NCI-H128 (cell line): ENCODE data around the gene TIRAP.
"Not testable (repeated sequence)": the region's sequence is repeated elsewhere in the genome, so short reads cannot be mapped to it uniquely, and the experiment has no call there.

Source experiments
- DNase-seq: peaks from one replicate; lab custom pipeline; 2025; ENCODE audit not compliant: unreplicated experiment; lab: John Stamatoyannopoulos, UW

The TIRAP gene

DNA sequence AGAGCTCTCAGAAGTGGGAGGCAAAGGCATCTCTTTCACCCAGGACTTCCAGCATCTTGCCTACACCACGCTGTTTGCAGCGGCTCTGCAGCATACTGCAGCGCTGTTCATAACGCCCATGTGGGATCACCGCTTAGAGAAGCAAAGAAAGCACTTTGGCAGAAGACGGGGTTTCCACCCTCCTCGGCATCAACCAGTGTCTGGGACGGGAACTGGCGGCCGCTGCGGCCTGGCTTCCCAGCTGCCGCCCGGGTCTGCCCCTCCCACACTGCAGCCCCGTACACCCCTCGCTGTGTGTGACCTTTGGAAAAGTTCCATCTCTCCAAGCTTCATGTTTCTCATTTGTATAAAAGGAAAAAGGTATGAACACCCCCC is 545 bp upstream of the TIRAP start:
- DNase-seq: no peak

DNA sequence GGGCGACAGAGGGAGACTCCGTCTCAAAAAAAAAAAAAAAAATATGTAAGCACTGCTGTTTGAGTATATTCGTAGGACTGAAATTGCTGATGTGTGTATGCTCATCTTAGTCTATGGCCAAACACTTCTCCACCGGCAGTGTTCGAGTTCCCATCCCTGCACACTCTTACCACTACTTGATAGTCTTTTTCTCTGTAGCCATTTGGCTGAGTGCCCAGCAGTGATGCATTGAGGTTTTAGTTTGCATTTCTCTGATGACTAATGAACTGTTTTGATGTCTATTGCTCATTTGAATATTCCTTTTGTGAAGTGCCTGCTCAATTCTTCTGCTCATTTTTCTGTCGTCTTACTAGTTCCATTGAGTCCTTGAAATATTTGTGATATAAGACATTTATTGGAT is 1.9 kb downstream of the TIRAP start:
- DNase-seq: peak; percentile 60

DNA sequence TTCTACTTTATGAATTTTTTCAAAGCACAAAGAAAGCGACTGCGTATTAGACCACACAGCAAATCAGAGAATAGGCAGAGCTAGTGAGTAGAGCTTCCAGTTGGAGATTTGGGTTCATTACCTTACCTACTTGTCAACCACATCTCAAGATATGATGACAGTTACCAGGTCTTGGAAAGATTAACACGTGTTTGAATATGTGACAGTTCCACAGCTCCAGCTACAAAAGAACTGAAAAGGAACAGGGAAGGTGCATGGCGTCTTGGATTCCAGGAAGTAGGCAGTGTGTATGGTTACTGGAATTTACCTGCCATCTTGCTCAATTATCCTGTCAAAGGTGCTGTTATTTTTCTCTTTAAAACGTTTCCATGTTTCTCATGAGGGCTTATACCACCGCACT is 5.3 kb downstream of the TIRAP start:
- no peak for DNase-seq

DNA sequence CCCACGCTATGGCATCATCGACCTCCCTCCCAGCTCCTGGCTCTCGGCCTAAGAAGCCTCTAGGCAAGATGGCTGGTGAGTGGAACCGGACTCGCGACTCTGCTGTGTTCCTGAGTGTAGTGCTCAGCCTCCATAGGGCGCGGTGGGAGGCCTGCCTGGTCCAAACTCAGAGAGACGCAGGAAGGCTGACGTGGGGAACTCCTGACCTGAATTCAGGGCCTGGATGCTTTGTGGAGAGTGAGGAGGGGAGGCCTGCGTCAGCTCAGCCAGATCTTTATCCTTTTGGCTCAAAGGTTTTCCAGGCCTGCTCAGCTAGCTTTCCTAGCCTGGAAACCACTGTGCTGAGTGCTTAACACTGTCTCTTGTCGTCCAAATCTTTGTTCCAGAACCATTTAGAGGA is 8.0 kb downstream of the TIRAP start:
- no peak for DNase-seq

DNA sequence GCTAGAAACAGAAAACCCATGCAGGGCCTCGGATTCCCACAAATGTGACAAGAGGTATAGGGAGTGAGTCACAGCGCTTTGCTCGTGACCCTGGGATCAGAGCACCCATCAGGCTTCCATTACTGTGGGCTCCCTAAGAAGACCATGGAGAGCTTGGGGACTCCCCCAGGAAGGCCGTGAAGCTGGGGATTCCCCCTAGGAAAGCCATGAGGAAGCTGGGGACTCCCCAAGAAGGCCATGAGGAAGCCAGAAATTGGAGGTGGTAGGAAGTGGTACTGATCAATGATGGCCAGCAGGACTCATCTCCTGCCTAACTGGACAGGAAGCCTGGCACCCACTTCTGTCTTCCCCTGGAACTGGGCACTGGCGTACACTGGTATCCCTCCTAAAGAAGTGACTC is 10.8 kb downstream of the TIRAP start:
- no peak for DNase-seq

DNA sequence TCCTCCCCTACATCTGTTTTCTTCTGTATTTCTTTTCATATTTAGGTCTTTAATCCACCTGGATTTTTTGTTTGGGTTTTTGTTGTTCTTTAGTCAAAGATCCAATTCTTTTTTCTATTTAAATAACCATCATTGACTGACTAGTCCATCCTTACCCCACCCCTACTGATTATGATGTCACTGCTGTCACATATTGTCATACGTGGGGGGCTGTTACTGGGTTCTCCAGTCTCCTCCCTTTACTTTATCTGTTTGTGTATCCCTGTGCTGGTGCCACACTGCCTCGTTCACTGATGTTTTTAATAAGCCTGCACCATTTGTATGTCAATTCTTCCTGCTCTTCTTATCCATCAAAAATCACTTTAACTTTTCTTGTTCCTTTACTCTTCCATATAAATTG is 14.1 kb downstream of the TIRAP start:
- no peak for DNase-seq

DNA sequence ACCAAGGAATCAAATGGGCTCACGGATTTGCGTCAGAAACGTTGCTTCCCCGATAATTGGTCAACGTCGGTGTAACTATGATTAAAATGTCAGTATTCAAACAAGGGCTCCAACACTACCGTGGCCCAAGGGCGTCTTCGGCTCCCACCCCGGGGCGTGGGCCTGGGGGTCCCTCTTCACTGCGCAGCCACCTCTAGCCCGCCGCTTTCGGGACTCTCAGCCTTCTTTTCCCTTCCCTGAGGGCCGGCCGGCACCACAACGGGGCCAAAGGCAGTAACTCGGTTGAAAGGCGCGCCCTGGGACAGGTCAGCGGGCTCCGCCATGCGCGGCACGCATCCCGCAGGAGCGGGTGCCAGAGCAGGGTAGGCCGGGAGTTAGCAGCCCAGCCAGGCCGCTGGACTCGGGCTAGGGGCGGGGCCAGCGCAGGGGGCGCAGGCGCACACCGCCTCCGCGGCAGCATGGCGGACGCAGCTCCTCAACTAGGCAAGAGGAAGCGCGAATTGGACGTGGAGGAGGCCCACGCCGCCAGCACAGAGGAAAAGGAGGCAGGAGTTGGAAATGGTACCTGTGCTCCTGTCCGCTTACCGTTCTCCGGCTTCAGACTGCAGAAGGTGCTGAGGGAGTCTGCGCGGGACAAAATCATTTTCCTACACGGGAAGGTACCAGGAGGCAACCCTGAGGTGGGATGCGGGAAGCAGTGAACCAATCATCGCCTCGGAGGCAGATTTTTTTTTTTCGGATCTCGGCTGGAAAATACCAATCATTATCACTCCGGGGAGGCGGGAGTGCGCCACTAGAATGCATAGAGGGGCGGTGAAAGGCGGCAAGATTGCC is 20.9 kb downstream of the TIRAP start, which contains the start of gene DCPS:
Gene DCPS, plus strand, starts transcription at position 438 of the 834 bp plus-strand sequence. Its CDS starts 21 bp downstream, at position 459.
- peak; percentile 71 for DNase-seq

DNA sequence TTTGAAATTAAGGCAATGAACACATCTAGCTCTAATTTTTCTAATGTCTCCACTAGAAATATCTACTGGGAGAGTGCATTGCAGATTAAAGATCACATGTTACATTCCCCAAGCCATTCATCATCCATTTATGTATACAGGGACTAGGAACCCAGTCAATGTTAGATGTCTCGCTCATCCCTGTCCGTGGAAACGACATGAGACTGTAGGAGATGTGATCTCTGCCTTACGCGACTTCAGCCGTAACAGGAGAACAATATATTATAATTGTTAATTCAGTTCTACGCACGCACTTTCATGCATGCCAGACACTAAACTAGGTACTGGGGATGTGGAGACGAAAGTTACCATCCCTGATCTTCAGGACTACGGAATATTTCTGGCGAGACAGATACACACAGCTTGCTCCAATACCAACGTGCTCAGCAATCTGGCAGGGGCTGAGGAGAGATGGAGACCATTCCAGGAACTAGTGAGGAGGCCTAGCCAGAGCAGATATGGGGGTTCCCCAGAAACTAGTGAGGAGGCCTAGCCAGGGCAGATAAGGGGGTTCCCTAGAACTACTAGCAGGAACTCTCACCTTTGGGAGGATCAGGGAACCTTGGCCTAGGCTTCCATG is 21.7 kb downstream of the TIRAP start:
- peak; percentile 48 for DNase-seq

DNA sequence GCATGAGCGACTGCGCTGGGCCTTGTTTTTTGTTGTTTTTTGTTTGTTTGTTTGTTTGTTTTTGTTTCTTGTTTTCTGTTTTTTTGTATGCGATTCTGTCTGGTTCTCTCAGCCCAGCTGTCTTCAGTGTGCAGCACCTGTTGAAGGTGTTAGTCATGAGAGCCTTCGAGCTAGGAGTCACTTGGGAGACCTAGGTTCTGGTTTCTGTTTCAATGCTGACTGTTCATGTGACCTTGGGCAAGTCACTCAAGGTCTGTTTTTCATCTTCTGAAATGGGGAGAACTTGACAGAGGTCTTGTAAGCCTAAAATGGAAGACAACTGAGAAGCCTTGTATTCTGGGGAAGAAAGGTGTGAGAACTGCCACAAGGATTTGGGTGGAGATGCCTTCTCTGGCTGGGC is 22.8 kb downstream of the TIRAP start:
- DNase-seq: no peak

DNA sequence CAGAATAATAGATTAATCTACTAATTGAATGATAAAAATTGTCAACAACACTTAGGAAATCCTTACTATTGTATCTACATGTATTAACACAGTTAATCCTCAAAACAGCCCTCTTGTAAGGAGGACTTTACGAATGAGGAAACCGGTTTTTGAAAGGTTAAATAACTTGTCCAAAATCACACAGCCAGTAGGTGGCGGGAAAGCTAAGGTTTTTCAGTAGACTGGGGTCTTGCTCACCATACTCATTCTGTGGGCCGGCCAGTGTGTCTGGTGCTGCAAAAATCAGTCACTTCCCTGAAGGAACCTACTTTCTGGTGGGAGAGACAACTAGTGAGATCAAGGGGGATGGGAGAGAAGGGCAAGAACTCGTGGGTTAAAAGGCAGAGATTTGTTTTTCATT is 24.8 kb downstream of the TIRAP start:
- DNase-seq: no peak

DNA sequence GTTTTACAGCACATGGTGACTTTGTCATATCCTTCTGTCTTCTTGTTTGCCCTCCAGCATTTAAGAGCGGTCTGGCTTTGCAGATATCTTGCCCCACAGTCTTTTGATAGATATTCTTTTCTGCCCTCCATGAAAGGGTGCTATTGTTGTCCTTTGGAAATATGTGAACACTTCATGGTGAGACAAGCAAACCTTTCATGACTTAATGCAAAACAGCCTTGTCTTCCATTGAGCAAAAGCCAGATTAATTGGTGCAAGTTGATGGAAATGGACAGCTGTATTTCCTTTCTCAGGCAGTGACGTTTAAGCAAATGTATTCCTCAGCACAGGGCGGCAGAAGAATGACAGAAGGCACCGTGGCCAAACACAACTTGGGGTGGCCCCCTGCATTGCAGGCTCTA is 25.4 kb downstream of the TIRAP start:
- DNase-seq: no peak

DNA sequence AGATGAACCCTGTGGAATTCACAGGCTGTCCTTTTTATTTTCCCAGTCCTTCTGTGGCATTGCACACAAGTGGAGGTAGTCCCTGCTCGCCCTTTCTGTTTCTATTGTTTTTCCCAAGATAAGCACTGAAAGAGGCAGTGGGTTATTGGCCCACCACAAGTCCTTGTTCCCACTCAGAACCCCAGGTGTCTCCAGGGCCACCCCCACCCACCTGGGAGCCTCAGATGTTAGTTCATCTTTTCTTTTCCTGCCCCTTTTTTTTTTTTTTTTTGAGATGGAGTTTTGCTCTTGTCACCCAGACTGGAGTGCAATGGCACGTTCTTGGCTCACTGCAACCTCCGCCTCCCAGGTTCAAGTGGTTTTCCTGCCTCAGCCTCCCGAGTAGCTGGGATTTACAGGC is 25.9 kb downstream of the TIRAP start:
- not testable (repeated sequence) for DNase-seq

DNA sequence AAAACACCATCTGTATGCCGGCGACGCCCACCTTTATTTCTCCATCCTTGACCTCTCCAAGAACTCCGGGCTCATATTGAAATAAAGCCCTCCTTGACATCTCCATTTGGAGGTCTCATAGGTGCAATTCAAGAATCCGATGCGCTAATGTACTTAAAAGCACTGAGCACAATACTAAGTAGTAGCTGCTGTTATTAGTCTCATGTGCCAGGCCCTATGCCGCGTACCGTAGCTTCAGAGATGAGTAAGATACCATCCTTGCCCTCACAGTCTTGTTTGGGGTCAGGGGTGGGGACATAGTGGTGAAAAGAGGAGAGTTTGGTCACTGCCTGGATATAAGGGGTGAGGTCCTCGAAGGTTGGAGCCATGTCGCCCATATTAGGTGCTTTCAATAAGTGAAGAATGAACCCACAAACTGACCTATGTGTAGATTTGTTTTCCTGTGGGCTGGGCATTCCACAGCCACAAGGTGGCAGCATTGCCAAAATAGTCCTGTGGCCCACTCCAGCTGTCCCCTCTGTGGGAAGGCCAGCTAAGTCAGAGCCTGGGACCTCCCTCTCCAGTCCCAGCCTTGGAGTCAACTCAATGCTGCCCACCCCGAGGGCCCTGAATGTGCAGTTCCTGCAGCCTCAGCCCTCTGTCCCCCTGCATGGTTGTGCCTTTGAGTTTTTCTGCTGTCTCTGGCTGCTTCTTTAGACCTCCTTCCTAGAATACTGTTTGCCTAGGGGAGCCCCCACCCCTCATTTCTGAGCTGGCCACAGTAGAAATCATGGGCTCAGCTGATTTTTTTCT is 27.5 kb downstream of the TIRAP start:
- peak; percentile 10 for DNase-seq

DNA sequence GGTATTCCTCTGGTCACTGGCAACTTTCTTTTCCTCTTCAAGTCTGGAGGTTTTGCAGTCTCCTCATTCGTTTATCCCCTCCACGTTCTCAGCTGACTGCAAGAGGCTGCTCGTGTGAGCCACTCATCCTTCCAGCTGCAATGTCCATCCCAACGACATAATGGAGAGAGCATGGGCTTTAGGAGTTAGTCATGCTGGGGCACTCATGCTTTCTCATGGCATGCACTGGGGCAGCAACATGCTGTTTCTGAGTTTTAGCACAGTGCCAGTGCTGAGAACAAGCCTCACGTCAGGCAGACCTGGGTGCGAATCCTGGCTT is 28.1 kb downstream of the TIRAP start:
- DNase-seq: no peak

DNA sequence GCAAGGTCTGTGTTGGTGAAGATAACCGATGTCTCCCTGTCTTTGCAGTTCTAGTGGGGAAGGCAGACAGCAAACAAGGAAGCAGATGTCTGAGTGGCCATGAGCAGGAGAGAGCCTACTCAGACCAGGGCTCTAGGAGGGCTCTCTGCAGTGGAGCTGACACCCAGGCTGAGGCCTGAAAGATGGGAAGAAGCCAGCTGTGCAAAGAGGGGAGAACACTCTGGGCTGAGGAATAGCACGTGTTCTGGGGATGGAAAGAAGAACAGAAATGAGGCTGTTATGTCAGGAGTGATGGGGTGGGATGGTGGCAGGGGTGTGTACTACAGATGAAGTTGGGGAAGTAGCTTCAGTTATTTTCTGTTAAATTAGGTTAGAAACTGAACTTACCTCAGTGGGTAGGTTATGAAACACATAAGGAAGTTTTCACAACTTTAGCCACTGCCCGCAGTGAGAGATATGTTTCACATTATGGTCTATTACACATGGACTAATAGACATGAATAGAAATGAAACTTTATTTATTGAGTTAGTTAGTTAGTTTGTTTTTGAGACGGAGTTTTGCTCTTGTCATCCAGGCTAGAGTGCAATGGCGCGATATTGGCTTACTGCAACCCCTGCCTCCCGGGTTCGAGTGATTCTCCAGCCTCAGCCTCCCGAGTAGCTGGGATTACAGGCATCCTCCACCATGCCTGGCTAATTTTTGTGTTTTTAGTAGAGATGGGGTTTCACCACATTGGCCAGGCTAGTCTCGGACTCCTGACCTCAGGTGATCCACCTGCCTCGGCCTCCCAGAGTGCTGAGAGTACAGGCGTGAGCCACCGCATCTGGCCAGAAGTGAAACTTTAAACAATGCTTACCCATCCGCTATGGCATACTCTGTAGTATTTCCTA is 28.8 kb downstream of the TIRAP start:
- DNase-seq: no peak

DNA sequence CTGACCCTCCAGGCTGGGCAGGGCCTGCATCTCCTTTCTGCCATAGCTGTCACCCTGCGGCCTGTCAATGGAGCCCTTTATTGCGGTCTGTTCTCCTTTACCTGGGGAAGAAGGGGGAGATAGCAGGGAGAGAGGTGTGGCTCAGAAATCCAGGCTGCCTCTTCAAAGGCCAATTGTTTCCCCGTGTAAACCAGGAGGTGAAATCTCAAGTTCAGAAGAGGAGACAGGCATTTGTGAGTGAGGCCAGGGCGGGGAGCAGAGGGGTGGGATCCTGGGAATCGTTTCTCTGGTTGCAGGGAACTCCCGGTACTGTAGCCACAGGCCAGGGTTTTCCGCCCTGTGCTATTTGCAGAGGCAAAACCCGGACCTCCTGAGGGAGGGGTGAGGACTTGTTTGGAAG is 30.1 kb downstream of the TIRAP start:
- DNase-seq: no peak

DNA sequence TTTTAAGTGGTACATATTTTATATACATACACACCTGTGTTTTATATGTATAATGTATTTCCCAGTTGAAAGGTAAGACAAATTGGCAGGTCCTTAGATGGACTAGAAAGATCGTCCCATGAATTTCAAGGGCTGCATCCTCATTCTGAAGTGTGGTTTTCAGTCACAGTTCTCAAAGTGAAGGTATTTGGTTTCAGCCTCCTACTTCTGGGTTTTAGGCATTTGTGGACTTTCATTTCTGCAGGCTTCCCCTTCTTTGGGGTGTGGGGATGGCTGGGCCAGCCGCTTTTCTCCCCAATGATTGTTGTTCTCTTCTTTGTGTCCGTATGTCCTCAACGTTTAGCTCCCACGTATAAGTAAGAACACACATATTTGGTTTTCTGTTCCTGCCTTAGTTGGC is 30.9 kb downstream of the TIRAP start:
- DNase-seq: no peak

DNA sequence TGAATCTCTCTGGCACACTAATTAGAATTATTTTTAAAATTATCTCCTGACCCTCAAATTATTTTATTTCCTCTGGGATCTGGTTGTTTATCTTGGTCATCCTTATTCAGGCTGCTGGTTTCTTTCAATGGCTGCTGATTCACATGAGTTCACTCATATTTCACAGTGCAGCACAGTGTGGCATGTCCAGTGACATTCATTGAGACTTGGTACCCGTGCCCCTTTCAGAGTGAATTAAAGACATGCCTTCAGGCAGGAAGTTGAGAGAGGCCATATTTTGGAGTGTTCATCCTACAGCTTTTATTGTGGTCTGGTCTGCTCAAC is 34.5 kb downstream of the TIRAP start:
- DNase-seq: no peak

DNA sequence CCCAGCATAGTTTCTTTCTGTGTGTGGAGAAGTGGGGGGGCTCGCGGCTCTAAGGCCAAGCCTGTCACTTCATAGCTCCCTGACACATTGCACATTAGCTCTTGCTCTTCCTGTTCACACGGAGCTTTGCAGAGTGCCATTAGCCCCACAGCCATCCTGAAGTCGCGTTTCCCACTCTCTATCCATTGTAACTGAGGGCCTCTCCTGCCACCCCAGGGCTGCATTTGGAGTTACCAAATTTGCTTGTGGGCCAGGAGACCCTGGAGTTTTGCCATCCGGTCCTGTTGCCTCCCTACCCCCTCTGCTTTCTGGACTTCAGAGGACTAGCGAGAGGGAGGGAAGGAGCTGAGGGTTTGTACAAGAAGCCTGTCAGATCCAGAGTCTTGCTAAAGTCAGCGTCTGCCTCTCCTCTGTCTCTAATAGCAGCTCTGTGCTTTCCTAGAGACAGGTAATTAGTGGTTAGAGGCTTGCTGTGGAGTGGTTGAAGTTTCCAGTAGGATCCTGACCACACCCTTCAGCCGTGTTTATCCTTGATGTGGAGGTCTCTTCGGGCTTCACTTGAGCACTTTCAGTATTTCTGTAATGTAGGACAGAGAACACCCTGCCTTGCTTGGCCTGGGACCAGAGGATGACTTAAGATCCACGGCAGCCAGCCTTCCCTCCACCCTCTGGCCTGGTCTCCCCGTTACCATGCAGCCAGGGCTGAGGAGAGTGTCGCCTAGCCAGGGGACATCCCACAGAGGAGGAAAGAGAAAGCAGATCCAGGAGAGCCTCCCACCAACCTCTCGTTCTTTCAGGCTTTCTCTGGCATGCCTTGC is 35.1 kb downstream of the TIRAP start:
- no peak for DNase-seq

DNA sequence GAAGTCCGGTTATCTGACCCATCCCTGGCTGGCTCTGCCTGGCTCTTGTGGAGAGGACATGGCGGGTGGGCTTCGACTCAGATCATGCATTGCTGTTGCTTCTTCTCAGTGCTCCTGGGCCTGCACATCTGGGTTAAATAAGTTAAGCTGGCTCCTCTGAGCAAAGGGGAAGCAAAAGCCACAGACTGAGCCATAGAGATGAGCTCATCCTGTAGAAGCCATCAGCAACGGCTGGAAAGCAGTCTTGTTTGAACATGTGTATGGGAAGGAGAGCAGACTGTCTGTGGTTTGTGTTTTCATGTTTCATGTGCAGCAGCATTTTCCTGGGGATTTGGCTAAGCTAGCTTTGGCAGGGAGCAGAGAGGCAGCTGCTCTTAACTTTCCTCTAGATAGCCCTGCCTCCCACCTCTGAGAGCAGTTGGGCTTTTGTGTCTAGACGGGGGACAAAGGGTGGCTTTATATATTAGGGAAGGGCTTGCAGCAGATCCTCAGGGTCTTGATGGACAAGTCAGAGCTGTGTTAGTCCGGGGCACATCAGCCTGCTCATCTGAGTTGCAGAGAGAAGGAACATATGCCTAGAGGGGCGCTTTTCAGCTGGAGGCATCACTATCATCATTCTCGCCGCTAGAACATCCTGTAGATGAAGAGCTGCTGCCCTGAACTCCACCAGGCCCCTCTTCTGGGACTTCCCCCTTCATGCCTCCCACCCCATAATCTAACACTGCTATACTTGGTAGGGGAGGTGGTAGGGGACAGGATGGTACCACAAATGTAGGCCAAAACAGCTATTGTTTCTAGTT is 35.9 kb downstream of the TIRAP start:
- no peak for DNase-seq
